Stomach (tissue), 9 donors: ENCODE data around the gene DPYSL5. TPM values are rescaled to one million over a fixed set of nuclear protein-coding genes. Genes with fewer than 3 reads are reported as not detected.

Experiments
- DNase-seq, 2 donors: peaks; one replicate each; pipeline versions ENCODE4 v3.0.0 to v3.0.0-alpha.2; 2013 to 2019
- H3K27ac ChIP-seq, 5 donors: fragments of 200-600 bp in 4 of 5; sonication (generic) in 4 of 5; one replicate each; pipeline ENCODE4 v1.5.1; 2013 to 2019; ENCODE audit warnings: mild to moderate bottlenecking in 1 of 5, moderate library complexity in 1 of 5
- H3K27me3 ChIP-seq, 3 donors: fragments of 200-600 bp; sonication (generic); one replicate each; pipeline ENCODE4 v1.5.1; 2017 to 2019; ENCODE audit warnings: mixed run types in 1 of 3
- H3K36me3 ChIP-seq, 4 donors: fragments of 200-600 bp; sonication (generic); 1 replicate in 3 of 4; 2 replicates in 1 of 4; pipeline ENCODE4 v1.5.1; 2016 to 2019
- H3K4me1 ChIP-seq, 4 donors: fragments of 200-600 bp; sonication (generic); one replicate each; pipeline ENCODE4 v1.5.1; 2016 to 2019
- H3K4me3 ChIP-seq, 4 donors: fragments of 200-600 bp; sonication (generic) in 3 of 4; one replicate each; pipeline ENCODE4 v1.5.1; 2016 to 2019; ENCODE audit warnings: mild to moderate bottlenecking in 1 of 4
- H3K9me3 ChIP-seq, 4 donors: fragments of 200-600 bp; sonication (generic); one replicate each; pipeline ENCODE4 v1.5.1; 2016 to 2019
- CTCF ChIP-seq, 7 experiments: fragments of 450-650 bp in 4 of 7; fragments of 200-600 bp in 3 of 7; sonication (generic) in 3 of 7; IDR thresholded peaks; one replicate each; pipeline ENCODE4 v1.5.1; 2016 to 2019; ENCODE audit warnings: antibody characterized with exemption in 7 of 7, control low read depth in 2 of 7, mild to moderate bottlenecking in 1 of 7
- EP300 ChIP-seq: sonication (generic); formaldehyde crosslinking; IDR thresholded peaks from one replicate; pipeline ENCODE4 v1.6.1; 2017; ENCODE audit warnings: antibody characterized with exemption
- POLR2A ChIP-seq, 4 donors: fragments of 450-650 bp; IDR thresholded peaks; one replicate each; pipeline ENCODE4 v1.6.1; 2016; ENCODE audit warnings: antibody characterized with exemption in 4 of 4, control low read depth in 2 of 4, mild to moderate bottlenecking in 1 of 4, moderate library complexity in 1 of 4
- POLR2AphosphoS5 ChIP-seq, 3 donors: sonication (generic); formaldehyde crosslinking; IDR thresholded peaks; one replicate each; pipeline ENCODE4 v1.6.1; 2016; ENCODE audit warnings: antibody characterized with exemption in 3 of 3
- WGBS, 5 donors: extraction: QIAGEN DNeasy Blood & Tissue Kit in 3 of 5; methylation state at CpG; one replicate each; pipeline versions ENCODE4 v1.1.5 to v1.1.7; 2013 to 2018; 5-methylcytosine and 5-hydroxymethylcytosine counted together
- intact Hi-C: fragments of 100-400 bp; cut with DNase I; formaldehyde crosslinking; loops from one replicate; pipeline ENCODE4 v1.15.1; 2023; ENCODE audit warnings: low total_unique reads
- polyA plus RNA-seq, 3 donors: library from polyadenylated mRNA; stranded (reverse); fragments of 200-250 nt; gene quantifications; one replicate each; pipeline ENCODE4 v1.2.3, GENCODE V29; 2013
- total RNA-seq, 5 donors: library from RNA; depleted of rRNA; stranded (reverse); fragments of >200 nt; gene quantifications; one replicate each; pipeline versions ENCODE4 v1.1.0 to v1.2.3, GENCODE V29; 2014 to 2016
- donor health status: healthy with polysubstance abuse.
- donor health status: Bipolar disorder and iron deficiency.
- donor health status: healthy.

Gene DPYSL5
- total and polyA plus RNA-seq, 8 donors = 0.06 to 0.55 TPM; not detected in 6

- Histone ChIP-seq H3K9me3 (no peaks in the 10 kb centered on the region), H3K4me3 (no peak overlapping the region), H3K4me1 (peaks cover 0 to 10% (median 4%) of the 10 kb centered on the region in 4 donors), H3K27me3 (peaks cover 0 to 59% (median 9%) of the 10 kb centered on the region in 3 donors), H3K36me3 (no peaks in the 10 kb centered on the region), H3K27ac (no peak overlapping the region)
- DNase-seq = no peak
- 75 to 84% (median 77%) methylated on average over 5 of the region's 5 CpGs for WGBS, 5 donors
- TF ChIP-seq EP300 = no peak
- TF ChIP-seq CTCF (IDR thresholded peaks at IDR 0.05) = no peak
- no peak for TF ChIP-seq POLR2A (IDR thresholded peaks at IDR 0.05)
- TF ChIP-seq POLR2AphosphoS5 (IDR thresholded peaks at IDR 0.05) = no peak
- intact Hi-C loops = no loop called here
Measured at GRCh38 chr2:26950246-26950645, 102.3 kb downstream of the DPYSL5 start.

GRCh38 chr2:26951236-26951635, 103.3 kb downstream of the DPYSL5 start:
- Histone ChIP-seq H3K4me1 (peaks cover 0 to 10% (median 4%) of the 10 kb centered on the region in 4 donors), H3K27ac (no peak overlapping the region), H3K9me3 (no peaks in the 10 kb centered on the region), H3K36me3 (no peaks in the 10 kb centered on the region), H3K27me3 (peaks cover 0 to 59% (median 16%) of the 10 kb centered on the region in 3 donors), H3K4me3 (no peak overlapping the region)
- 78 to 85% (median 81%) methylated on average over 3 of the region's 3 CpGs for WGBS, 5 donors
- TF ChIP-seq POLR2AphosphoS5 (IDR thresholded peaks at IDR 0.05) = no peak
- TF ChIP-seq CTCF (IDR thresholded peaks at IDR 0.05) = no peak
- no peak for TF ChIP-seq EP300
- no peak for TF ChIP-seq POLR2A (IDR thresholded peaks at IDR 0.05)
- intact Hi-C loops = no loop called here
- no peak for DNase-seq

- H3K4me3 ChIP-seq = no peak overlapping the region
- no peak for TF ChIP-seq CTCF (IDR thresholded peaks at IDR 0.05)
- TF ChIP-seq EP300 = no peak
- no peak for TF ChIP-seq POLR2A (IDR thresholded peaks at IDR 0.05)
- no peak for TF ChIP-seq POLR2AphosphoS5 (IDR thresholded peaks at IDR 0.05)
- no peak overlapping the region for H3K27ac ChIP-seq
- H3K4me1 ChIP-seq = peaks cover 0 to 4% (median under 1%) of the 10 kb centered on the region in 4 donors
- no peaks in the 10 kb centered on the region for H3K9me3 ChIP-seq
- WGBS, 5 donors = 48 to 69% (median 62%) methylated on average over 4 of the region's 4 CpGs
- no peaks in the 10 kb centered on the region for H3K36me3 ChIP-seq
- H3K27me3 ChIP-seq = peaks cover 0 to 57% (median 23%) of the 10 kb centered on the region in 3 donors
- intact Hi-C loops = no loop called here
- no peak for DNase-seq
Measured at GRCh38 chr2:26952374-26952773, 104.4 kb downstream of the DPYSL5 start.

GRCh38 chr2:26954135-26954534, 106.2 kb downstream of the DPYSL5 start:
- intact Hi-C loops = no loop called here
- Histone ChIP-seq H3K36me3 (no peaks in the 10 kb centered on the region), H3K27ac (no peak overlapping the region), H3K4me3 (no peak overlapping the region), H3K9me3 (no peaks in the 10 kb centered on the region), H3K4me1 (no peaks in the 10 kb centered on the region), H3K27me3 (peaks cover 0 to 65% (median 23%) of the 10 kb centered on the region in 3 donors)
- DNase-seq = no peak
- TF ChIP-seq CTCF (IDR thresholded peaks at IDR 0.05) (no peak), POLR2A (IDR thresholded peaks at IDR 0.05) (no peak), POLR2AphosphoS5 (IDR thresholded peaks at IDR 0.05) (no peak), EP300 (no peak)
- 90 to 92% (median 91%) methylated on average over 4 of the region's 4 CpGs for WGBS, 5 donors
